DND-41 (cell line): ENCODE data around the gene ARHGAP8.
A peak's percentile ranks its signal among the peaks of the same experiment; 100 is the strongest.

Experiments
- ATAC-seq: fragments of 200-7000 bp; cut with Tn5 transposase; 3 replicates; pipeline ENCODE4 v1.9.1; 2021; ENCODE audit warnings: low read depth; ENCODE audit not compliant: insufficient read depth
- DNase-seq: peaks from one replicate; pipeline ENCODE4 v3.0.0-alpha.2; 2020
- H2AFZ ChIP-seq: 2 replicates; pipeline ENCODE4 v1.6.0; 2012; ENCODE audit warnings: low read depth, low read length
- H3K27ac ChIP-seq: 2 replicates; pipeline ENCODE4 v1.5.1; 2012; ENCODE audit warnings: low read length, inconsistent platforms
- H3K27me3 ChIP-seq: fragments of 200-600 bp; sonication (generic); 2 replicates; pipeline ENCODE4 v1.6.0; 2012; ENCODE audit warnings: low read length, mild to moderate bottlenecking, inconsistent platforms; ENCODE audit not compliant: insufficient read depth, poor library complexity
- H3K36me3 ChIP-seq: 2 replicates; pipeline ENCODE4 v1.5.1; 2012; ENCODE audit warnings: low read length, inconsistent platforms; ENCODE audit not compliant: insufficient read depth
- H3K4me1 ChIP-seq: 2 replicates; pipeline ENCODE4 v1.5.1; 2012; ENCODE audit warnings: mild to moderate bottlenecking, low read length; ENCODE audit not compliant: insufficient read depth
- H3K4me2 ChIP-seq: 2 replicates; pipeline ENCODE4 v1.6.0; 2012; ENCODE audit warnings: mild to moderate bottlenecking, moderate library complexity, low read length, inconsistent platforms; ENCODE audit not compliant: insufficient read depth
- H3K4me3 ChIP-seq, 2 experiments: fragments of 200-600 bp in 1 of 2; shearing (Covaris generic) in 1 of 2; 2 replicates each; pipeline ENCODE4 v1.5.1; 2012 to 2016; ENCODE audit warnings: inconsistent platforms in 2 of 2, low read length in 2 of 2, mild to moderate bottlenecking in 2 of 2, low read depth in 1 of 2, moderate library complexity in 1 of 2
- H3K79me2 ChIP-seq: 2 replicates; pipeline ENCODE4 v1.6.0; 2012; ENCODE audit warnings: low read length, inconsistent platforms; ENCODE audit not compliant: insufficient read depth
- H3K9ac ChIP-seq: 2 replicates; pipeline ENCODE4 v1.6.0; 2012; ENCODE audit warnings: low read depth, mild to moderate bottlenecking, inconsistent platforms, low read length, moderate library complexity
- H3K9me3 ChIP-seq: 2 replicates; pipeline ENCODE4 v1.5.1; 2012; ENCODE audit warnings: low read length, moderate library complexity, mild to moderate bottlenecking, inconsistent platforms; ENCODE audit not compliant: insufficient read depth, severe bottlenecking
- H4K20me1 ChIP-seq: 2 replicates; pipeline ENCODE4 v1.6.0; 2012; ENCODE audit warnings: low read length; ENCODE audit not compliant: insufficient read depth
- CTCF ChIP-seq: IDR thresholded peaks from 2 replicates; pipeline ENCODE4 v1.5.1; 2012; ENCODE audit warnings: borderline replicate concordance, low read length, moderate library complexity, mild to moderate bottlenecking; ENCODE audit not compliant: poor library complexity, severe bottlenecking; ENCODE audit errors: extremely low read depth
- EZH2 ChIP-seq: IDR thresholded peaks from 3 replicates; pipeline ENCODE4 v1.6.1; 2012; ENCODE audit warnings: borderline replicate concordance, low read depth, mild to moderate bottlenecking, moderate library complexity, low read length, inconsistent platforms; ENCODE audit not compliant: severe bottlenecking

The ARHGAP8 gene

GRCh38 chr22:44807232-44807631, 54.9 kb downstream of the ARHGAP8 start:
- H3K36me3 ChIP-seq, result no peaks in the 10 kb centered on the region
- peaks cover 12% of the 10 kb centered on the region for H3K27me3 ChIP-seq
- no peak overlapping the region for H3K4me2 ChIP-seq
- TF ChIP-seq EZH2 (no peak), CTCF (no peak)
- DNase-seq (no peak), ATAC-seq (no peak)
- no peak overlapping the region for H3K9ac ChIP-seq
- H3K9me3 ChIP-seq, result no peaks in the 10 kb centered on the region
- no peak overlapping the region for H2AFZ ChIP-seq
- H3K27ac ChIP-seq, result no peak overlapping the region
- no peak overlapping the region for H3K4me3 ChIP-seq
- H3K79me2 ChIP-seq, result no peaks in the 10 kb centered on the region
- no peaks in the 10 kb centered on the region for H3K4me1 ChIP-seq
- H4K20me1 ChIP-seq, result peaks cover 16% of the 10 kb centered on the region

GRCh38 chr22:44807915-44808690, 55.7 kb downstream of the ARHGAP8 start:
- H3K79me2 ChIP-seq, result no peaks in the 10 kb centered on the region
- peaks cover 11% of the 10 kb centered on the region for H4K20me1 ChIP-seq
- H3K4me1 ChIP-seq, result no peaks in the 10 kb centered on the region
- H3K36me3 ChIP-seq, result no peaks in the 10 kb centered on the region
- H3K4me3 ChIP-seq, result no peak overlapping the region
- H2AFZ ChIP-seq, result no peak overlapping the region
- no peak overlapping the region for H3K9ac ChIP-seq
- ATAC-seq (0 out of 3 replicates have a peak, but pooled peaks have one; percentile 45), DNase-seq (peak; percentile 38)
- H3K9me3 ChIP-seq, result no peaks in the 10 kb centered on the region
- peaks cover 12% of the 10 kb centered on the region for H3K27me3 ChIP-seq
- no peak overlapping the region for H3K4me2 ChIP-seq
- no peak for TF ChIP-seq EZH2
- TF ChIP-seq CTCF, result peak; percentile 61
- H3K27ac ChIP-seq, result no peak overlapping the region

GRCh38 chr22:44809456-44809855, 57.1 kb downstream of the ARHGAP8 start:
- TF ChIP-seq CTCF (no peak), EZH2 (no peak)
- DNase-seq, result no peak
- Histone ChIP-seq H3K27me3 (peaks cover 12% of the 10 kb centered on the region), H3K4me3 (no peak overlapping the region), H3K4me1 (no peaks in the 10 kb centered on the region), H3K79me2 (no peaks in the 10 kb centered on the region), H3K9me3 (no peaks in the 10 kb centered on the region), H3K27ac (no peak overlapping the region), H3K36me3 (no peaks in the 10 kb centered on the region), H2AFZ (no peak overlapping the region), H4K20me1 (0 out of 2 replicates have a peak, but pooled peaks cover 5% of the 10 kb centered on the region), H3K4me2 (no peak overlapping the region), H3K9ac (no peak overlapping the region)
- no peak for ATAC-seq
